ENCODE results near the gene TENM3.

The TENM3 gene

DNA sequence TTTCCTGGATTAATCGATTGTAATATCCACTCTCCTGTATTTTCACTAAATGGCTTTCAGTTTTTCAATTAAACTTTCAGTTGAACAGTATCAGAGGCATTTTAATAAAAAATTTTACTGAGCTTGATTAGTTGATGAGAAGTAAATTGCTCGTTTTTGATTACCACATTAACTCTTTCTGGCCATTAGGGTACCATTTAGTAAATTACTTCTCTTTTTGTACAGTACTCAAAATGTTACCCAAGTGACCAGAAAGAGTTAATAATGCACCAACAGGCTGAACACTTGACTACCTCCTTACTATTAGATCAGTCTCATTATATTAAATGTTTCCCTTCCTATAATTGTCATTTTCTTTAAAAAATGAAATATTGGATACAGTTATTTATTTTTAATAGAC, 289.2 kb downstream of the TENM3 start:
- no peak for DNase-seq

DNA sequence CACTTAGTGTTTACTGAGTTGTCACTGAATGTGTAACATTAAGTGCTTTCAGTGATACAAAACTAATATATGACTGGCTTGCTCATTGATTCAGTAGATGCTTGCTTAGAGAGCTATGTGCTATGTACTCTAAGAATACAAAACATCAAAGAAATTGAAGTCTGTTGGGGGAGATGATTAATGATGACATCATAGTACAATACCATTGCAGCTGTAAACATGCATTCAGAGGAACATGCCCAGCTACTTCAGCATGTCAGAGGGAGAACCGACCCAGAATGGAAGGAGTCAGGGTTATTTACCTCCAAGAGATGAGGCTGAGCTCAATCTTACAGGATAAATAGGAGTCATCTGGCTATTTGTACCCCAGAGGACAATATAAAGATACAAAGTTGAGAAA, 290.8 kb downstream of the TENM3 start:
- no peak for DNase-seq

- DNase-seq = no peak
Measured at GRCh38 chr4:182536221-182536811, 293.1 kb downstream of the TENM3 start.

DNA sequence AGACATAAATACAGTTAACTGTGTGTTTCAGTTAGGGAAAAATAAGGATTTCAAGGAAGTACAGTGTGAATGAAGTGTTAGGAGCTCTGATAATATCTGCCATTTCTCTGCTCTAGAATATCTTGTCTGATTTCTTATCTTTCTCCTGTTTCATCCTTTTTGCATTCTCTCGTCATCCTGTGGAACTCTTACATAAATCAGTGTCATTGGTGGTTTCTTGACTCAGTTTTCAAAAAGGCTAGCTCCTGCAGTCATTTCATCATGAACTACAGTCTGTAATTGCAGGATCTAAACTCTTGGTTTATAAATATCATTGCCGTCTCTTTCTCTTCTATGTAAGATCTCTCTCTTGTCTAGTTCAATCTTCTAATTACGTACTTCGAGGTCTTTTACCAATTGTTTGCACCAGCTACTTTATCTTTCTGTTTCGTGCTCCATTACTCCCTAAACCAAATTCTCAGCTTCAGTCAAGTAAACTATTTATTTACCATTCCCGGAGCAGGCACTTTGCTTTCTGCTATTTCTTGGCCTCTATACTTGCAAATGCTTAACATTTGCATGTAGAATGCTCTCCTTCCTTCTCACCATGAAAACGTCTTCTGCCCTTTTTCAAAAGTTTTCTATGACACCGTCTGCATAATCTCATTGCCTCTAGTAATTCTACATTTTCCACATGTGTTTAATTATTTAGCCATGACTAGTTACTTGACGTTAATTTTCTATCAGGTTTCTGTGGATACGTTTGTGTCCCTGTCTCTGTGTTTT, 294.0 kb downstream of the TENM3 start:
- DNase-seq = no peak

DNA sequence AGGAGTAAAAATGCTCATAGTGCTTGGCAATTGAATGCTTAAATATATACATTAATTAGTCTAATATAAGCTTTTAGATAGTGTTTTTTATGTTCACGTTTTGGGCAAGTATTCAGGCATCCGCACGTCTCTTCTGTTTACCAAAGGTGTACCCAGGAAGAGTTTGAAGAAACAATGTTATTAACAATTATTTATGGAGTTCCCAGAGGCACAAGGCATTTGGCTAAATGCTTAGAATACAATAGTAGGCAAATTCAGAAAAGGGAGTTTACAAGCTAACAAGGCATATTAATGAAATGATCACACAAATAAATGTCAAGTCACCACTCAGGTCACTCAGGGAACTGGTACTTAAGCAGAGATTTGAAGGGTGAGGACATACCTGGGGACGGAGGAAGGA, 294.8 kb downstream of the TENM3 start:
- DNase-seq = no peak

- no peak for DNase-seq
Measured at GRCh38 chr4:182540496-182540895, 297.3 kb downstream of the TENM3 start.

DNA sequence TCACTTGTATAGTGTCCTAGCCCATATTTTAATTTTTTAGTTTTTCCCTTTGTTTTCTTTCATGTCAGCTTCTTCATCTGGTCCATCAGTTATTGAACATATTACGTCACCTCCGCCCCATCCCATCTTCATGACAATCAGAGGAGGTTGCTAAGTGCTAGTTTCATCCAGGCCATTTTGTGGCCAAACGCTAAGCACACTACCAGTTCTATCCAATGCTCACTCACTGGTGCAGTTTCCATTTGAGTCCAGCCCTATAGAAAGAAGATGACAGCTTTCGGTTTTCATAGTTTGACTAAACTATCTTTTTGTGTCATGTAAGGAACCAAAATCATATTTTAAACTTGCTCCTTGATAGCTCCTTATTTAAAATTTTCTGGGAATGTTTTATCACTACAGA, 304.2 kb downstream of the TENM3 start:
- no peak for DNase-seq

- no peak for DNase-seq
Measured at GRCh38 chr4:182548156-182548555, 305.0 kb downstream of the TENM3 start.

GRCh38 chr4:182549356-182549755, 306.2 kb downstream of the TENM3 start:
- no peak for DNase-seq

GRCh38 chr4:182552948-182553347, 309.7 kb downstream of the TENM3 start:
- DNase-seq = no peak

DNA sequence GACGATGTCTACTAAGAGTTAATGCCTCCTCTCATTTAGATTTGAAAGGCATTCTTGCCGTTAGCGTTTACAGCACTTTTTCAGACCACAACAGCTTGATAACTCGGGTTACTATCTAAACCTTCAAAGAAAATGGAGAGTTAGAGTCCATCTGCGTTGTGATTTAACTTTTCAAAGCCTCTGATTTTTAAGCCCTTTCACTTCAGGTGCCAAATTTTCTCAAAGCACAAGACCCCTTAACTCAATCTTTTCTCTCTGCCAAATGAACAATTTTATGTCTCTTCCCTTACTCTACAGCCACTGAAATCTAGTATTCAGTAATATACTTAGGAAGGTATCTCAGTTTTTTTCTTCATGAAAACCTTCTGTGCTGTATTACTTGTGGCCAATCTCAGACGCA, 310.5 kb downstream of the TENM3 start:
- no peak for DNase-seq

GRCh38 chr4:182554736-182555135, 311.5 kb downstream of the TENM3 start:
- no peak for DNase-seq

GRCh38 chr4:182555997-182556418, 312.8 kb downstream of the TENM3 start:
- no peak for DNase-seq

DNA sequence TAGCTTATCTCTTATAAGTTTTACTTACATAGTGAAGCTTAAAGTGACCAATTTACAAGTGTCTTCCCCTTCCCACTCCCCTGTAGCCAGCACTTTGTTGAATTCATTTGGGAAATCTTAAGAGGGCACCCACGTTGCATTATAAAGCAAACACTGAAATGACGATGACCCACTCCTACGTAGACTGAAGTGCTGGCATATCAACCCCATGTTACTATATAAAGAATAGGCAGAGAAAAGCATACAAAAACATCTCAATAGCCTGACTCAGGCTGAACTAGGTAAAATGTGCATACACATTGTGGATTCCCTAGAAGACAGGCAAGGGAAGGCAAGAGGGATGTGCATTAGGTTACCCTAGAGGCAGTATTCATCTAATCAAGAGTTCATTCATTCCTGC, 313.4 kb downstream of the TENM3 start:
- DNase-seq = no peak

- no peak for DNase-seq
Measured at GRCh38 chr4:182560358-182560757, 317.2 kb downstream of the TENM3 start.

DNA sequence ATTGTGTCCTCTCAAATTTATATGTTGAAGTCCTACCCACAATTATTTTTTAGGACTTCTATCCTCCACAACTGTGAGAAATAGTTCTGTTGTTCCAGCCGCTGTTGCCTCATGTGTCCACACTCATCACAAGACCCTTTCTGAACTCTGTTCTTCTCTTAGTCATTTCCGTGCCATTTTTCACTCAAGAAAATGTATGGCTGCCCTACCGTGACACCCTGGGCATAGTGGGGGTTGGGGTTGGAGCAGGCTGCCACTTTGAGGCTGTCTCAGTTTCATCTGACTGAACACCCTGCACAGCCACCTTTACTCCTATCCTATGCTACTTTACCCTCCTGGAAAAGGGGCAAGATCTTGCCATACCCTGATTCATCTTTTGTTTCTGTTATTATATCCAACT, 319.1 kb downstream of the TENM3 start:
- DNase-seq = no peak

DNA sequence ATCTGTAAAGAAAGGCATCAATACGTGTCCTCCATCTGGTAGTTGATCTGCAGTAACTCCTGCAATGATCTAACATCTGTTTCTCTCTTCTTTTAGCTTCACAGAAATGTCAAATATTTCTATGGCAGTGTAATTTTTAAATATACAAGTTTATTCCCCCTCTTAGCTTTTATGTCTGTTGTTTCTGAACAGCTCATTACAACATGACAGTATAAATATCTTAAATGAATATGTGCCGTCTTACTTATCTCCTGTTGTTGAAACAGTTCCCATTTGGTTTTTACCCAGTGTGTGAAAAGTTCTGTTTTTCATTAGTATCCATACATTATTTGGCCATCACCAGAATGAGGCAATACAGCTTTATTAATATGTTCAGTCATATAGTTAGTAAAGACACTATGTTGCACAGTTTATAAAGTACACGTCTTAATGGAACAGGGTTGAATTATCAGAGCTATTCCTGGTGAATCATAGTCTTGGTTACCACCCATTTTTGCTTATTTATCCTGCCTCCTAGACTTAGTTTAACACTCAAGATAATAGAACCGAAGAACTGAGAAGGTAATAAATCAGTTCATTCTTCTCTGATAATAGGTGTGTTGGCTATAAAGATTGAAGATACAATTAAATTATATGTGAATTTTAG, 321.6 kb downstream of the TENM3 start:
- no peak for DNase-seq

DNA sequence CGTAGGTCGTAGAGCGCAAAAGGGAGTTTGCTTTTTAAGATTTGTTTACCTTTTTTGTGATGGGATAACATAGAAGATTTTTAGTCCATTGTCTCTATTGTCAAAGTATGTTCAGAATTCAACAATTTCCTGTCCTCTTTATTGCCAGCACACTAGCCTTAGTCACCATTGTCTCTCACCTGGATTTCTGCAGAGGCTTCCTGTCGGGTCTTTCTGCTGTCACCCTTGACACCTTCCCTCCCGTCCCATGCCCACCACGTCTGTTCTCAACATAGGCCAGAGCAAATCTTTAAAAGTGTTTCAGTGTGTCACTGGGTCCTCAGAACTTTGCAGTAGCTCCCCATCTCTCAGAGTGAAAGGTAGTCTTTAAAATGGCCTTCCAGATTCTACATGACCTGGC, 323.9 kb downstream of the TENM3 start:
- DNase-seq = no peak

GRCh38 chr4:182569561-182569960, 326.4 kb downstream of the TENM3 start:
- no peak for DNase-seq

- DNase-seq = no peak
Measured at GRCh38 chr4:182574706-182575105, 331.5 kb downstream of the TENM3 start.

- no peak for DNase-seq
Measured at GRCh38 chr4:182575225-182575624, 332.0 kb downstream of the TENM3 start.

DNA sequence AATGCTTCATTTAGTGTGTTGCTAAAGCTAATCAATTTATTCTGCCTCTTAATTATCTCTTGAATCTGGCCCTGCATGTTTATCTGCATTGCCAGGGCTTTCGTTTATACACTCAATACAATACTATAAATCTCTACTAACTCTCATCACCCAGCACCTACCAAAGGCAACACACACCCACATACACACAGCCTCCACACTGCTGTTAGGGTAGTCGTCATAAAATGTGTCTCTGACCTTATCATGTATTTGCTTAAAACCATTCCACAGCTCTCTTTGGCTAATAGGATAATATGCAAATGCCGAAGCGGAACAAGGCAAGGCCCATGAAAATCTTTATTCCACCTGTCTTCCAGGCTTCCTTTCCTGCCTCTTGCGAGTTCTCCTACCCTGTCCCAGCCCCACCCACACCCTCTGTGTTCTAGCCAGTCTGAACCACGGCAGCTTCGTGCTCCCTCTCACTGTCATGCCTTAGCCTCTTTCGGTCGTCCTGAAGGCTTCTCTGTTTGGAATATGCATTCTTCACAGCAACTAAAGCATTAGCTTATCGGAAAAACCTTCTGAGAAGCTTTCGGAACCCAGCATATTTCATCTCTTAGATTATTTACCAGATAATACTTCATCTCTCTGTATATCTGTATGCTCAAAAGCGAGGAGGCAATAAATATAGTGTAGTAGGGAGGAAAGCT, 333.5 kb downstream of the TENM3 start:
- no peak for DNase-seq

DNA sequence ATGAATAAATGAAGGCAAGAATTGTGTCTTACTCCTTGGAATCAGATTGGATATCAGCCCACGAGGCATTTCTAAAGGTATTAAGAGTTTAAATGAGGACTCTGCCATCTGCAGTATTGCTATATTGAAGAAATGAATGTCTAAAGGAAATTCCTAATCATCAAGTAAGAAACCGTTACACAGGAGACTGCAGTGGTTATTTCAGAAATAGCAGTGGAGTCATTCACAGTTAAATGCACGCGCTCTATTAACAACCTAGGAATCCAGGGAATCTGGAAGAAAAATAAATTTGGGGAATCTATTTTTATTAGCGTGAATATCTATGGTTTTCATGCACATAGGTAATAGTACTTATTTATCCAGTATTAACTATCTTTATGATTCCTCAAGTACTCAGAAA, 334.2 kb downstream of the TENM3 start:
- DNase-seq = no peak

- no peak for DNase-seq
Measured at GRCh38 chr4:182578402-182578801, 335.2 kb downstream of the TENM3 start.
